Measurements from ENCODE around the gene SCPEP1.

GRCh38 chr17:57044976-57045867 lies 67.3 kb downstream of the SCPEP1 start:
- TF ChIP-seq CTCF (IDR thresholded peaks at IDR 0.05): no peak
- TF ChIP-seq POLR2A (IDR thresholded peaks at IDR 0.05): no peak
- no peak for TF ChIP-seq POLR2AphosphoS5 (IDR thresholded peaks at IDR 0.05)

Measured in prostate gland (tissue), 2 donors.